ENCODE results near the gene SEMA3D. TPM values are rescaled to one million over a fixed set of nuclear protein-coding genes. Genes with fewer than 3 reads are reported as not detected.

SEMA3D gene
- total RNA-seq, 1 experiment from 2014 or later, result 23.3 TPM

DNA sequence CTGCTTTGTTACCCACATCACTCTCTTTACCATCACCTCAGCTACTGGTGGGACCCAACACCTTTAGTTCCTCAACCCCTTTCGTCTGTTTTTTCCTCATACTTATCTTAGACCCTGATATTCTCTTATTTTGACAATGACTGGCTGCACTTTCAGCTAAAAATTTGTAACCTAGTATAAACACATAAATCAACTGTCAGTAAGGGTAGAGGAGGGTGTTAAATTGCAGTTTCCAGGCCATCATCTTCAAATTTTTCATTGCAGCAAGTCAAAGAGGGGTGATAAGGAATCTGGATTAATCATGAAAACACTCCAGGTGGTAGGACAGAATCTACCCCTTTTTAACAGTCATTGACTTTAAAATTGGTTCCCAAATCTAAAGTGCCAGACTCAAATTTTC is 27.9 kb downstream of the SEMA3D start:
- intact Hi-C loops (cut with micrococcal nuclease; ENCODE audit: unreplicated experiment), result no loop called here
- no TSS peak for BruUV-seq (replicated peaks)

GRCh38 chr7:85156661-85157208 is 30.1 kb downstream of the SEMA3D start:
- ChIA-PET POLR2A (ENCODE audit: low non-redundant PET) (no interaction called here), CTCF (no interaction called here)
- H3K9me3 ChIP-seq (ENCODE audit: low read depth, low read length, poor library complexity, severe bottlenecking), result no peaks in the 10 kb centered on the region
- TF ChIP-seq, protein P1, sequence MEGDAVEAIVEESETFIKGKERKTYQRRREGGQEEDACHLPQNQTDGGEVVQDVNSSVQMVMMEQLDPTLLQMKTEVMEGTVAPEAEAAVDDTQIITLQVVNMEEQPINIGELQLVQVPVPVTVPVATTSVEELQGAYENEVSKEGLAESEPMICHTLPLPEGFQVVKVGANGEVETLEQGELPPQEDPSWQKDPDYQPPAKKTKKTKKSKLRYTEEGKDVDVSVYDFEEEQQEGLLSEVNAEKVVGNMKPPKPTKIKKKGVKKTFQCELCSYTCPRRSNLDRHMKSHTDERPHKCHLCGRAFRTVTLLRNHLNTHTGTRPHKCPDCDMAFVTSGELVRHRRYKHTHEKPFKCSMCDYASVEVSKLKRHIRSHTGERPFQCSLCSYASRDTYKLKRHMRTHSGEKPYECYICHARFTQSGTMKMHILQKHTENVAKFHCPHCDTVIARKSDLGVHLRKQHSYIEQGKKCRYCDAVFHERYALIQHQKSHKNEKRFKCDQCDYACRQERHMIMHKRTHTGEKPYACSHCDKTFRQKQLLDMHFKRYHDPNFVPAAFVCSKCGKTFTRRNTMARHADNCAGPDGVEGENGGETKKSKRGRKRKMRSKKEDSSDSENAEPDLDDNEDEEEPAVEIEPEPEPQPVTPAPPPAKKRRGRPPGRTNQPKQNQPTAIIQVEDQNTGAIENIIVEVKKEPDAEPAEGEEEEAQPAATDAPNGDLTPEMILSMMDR (conservative IDR thresholded peaks at IDR 0.05; ENCODE audit: low read depth, low read length), result no peak
- no peak for TF ChIP-seq EZH2 (IDR thresholded peaks at IDR 0.05; ENCODE audit: borderline replicate concordance, low read depth, low read length, poor library complexity, severe bottlenecking)
- no peaks in the 10 kb centered on the region for H3K27me3 ChIP-seq (replicated peaks; ENCODE audit: insufficient read depth, low read depth, low read length, poor library complexity)
- H3K4me1 ChIP-seq (ENCODE audit: insufficient read depth, low read length, poor library complexity, severe bottlenecking), result no peaks in the 10 kb centered on the region
- BruUV-seq (replicated peaks), result no TSS peak
- intact Hi-C loops (cut with micrococcal nuclease; ENCODE audit: unreplicated experiment), result no loop called here
- H3K27ac ChIP-seq (ENCODE audit: low read depth, low read length, poor library complexity, severe bottlenecking), result no peak overlapping the region
- no peak for DNase-seq (ENCODE audit: low spot score)
- no peaks in the 10 kb centered on the region for H3K36me3 ChIP-seq (ENCODE audit: insufficient read depth, low read length, poor library complexity, severe bottlenecking)
- H3K4me3 ChIP-seq (ENCODE audit: low read depth, low read length, poor library complexity, severe bottlenecking), result no peak overlapping the region

More for the DNA sequence above, 27.9 kb downstream of the SEMA3D start:
- H3K4me1 ChIP-seq (ENCODE audit: insufficient read depth, low read length, poor library complexity, severe bottlenecking), result no peaks in the 10 kb centered on the region
- DNase-seq (ENCODE audit: low spot score), result no peak
- H3K27me3 ChIP-seq (replicated peaks; ENCODE audit: insufficient read depth, low read depth, low read length, poor library complexity), result no peaks in the 10 kb centered on the region
- no peaks in the 10 kb centered on the region for H3K36me3 ChIP-seq (ENCODE audit: insufficient read depth, low read length, poor library complexity, severe bottlenecking)
- POLR2A ChIA-PET (ENCODE audit: low non-redundant PET), result no interaction called here
- TF ChIP-seq, protein P1 (conservative IDR thresholded peaks at IDR 0.05; ENCODE audit: low read depth, low read length), result no peak
- no peak for TF ChIP-seq EZH2 (IDR thresholded peaks at IDR 0.05; ENCODE audit: borderline replicate concordance, low read depth, low read length, poor library complexity, severe bottlenecking)
- H3K27ac ChIP-seq (ENCODE audit: low read depth, low read length, poor library complexity, severe bottlenecking), result no peak overlapping the region
- H3K4me3 ChIP-seq (ENCODE audit: low read depth, low read length, poor library complexity, severe bottlenecking), result no peak overlapping the region
- CTCF ChIA-PET, result no interaction called here
- no peaks in the 10 kb centered on the region for H3K9me3 ChIP-seq (ENCODE audit: low read depth, low read length, poor library complexity, severe bottlenecking)

DNA sequence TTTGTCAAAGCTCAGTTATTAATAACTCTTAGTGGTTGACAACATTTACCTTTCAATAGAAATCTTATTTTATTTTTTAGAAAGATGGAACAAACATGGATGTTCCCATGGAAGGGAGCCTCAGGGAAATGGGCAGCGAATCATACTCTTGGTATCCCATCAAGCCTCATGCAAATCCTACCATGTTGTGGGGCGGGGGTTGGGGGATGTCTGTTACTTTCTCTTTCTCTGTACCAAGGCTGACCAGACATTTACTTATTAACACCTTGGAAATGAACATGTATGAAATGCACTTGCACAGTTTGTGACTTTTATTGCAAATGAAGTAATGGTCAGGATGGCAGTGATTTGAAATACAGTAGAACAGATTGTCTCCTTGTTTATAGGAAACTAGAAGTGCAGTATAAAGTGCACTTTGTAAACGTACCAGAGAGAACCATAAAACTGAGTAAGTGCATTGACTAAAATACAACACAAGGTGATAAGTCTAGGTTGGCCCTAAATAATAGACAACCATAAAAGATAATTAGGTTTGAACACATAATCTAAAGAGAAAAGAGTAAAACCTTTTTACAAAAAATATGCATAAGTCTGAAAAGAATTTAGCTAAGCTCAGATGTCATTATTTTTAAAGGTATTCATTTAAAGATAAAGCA is 32.4 kb downstream of the SEMA3D start:
- no TSS peak for BruUV-seq (replicated peaks)
- POLR2A ChIA-PET (ENCODE audit: low non-redundant PET), result no interaction called here
- Histone ChIP-seq H3K36me3 (ENCODE audit: insufficient read depth, low read length, poor library complexity, severe bottlenecking) (no peaks in the 10 kb centered on the region), H3K4me3 (ENCODE audit: low read depth, low read length, poor library complexity, severe bottlenecking) (no peak overlapping the region), H3K9me3 (ENCODE audit: low read depth, low read length, poor library complexity, severe bottlenecking) (no peaks in the 10 kb centered on the region), H3K27me3 (replicated peaks; ENCODE audit: insufficient read depth, low read depth, low read length, poor library complexity) (no peaks in the 10 kb centered on the region), H3K4me1 (ENCODE audit: insufficient read depth, low read length, poor library complexity, severe bottlenecking) (no peaks in the 10 kb centered on the region), H3K27ac (ENCODE audit: low read depth, low read length, poor library complexity, severe bottlenecking) (no peak overlapping the region)
- no peak for DNase-seq (ENCODE audit: low spot score)
- CTCF ChIA-PET, result no interaction called here
- intact Hi-C loops (cut with micrococcal nuclease; ENCODE audit: unreplicated experiment), result no loop called here
- TF ChIP-seq, protein P1 (conservative IDR thresholded peaks at IDR 0.05; ENCODE audit: low read depth, low read length), result no peak
- TF ChIP-seq EZH2 (IDR thresholded peaks at IDR 0.05; ENCODE audit: borderline replicate concordance, low read depth, low read length, poor library complexity, severe bottlenecking), result no peak

Data from A673 (cell line).